Panc1 (cell line): ENCODE measurements around the gene DIDO1. TPM values are rescaled to one million over a fixed set of nuclear protein-coding genes. Genes with fewer than 3 reads are reported as not detected.

Source experiments
- ATAC-seq: fragments of 200-7000 bp; cut with Tn5 transposase; 2 replicates; pipeline ENCODE4 v1.9.1; 2020; ENCODE audit warnings: mild to moderate bottlenecking, moderate library complexity
- BruUV-seq: library from RNA; stranded (reverse); fragments of 400-500 nt; replicated peaks from 2 replicates; lab custom pipeline; 2021; lab: Mats Ljungman, UMichigan
- CTCF ChIA-PET: fragments of 300-600 bp; sonication (Branson Sonifier 250); formaldehyde crosslinking; loops from one replicate; lab custom pipeline; 2022; ENCODE audit warnings: antibody characterized with exemption; lab: Charles Lee
- POLR2A ChIA-PET: fragments of 300-600 bp; sonication (Branson Sonifier 250); formaldehyde crosslinking; loops from one replicate; lab custom pipeline; 2022; ENCODE audit warnings: antibody characterized with exemption; lab: Charles Lee
- DNase-seq: peaks from one replicate; pipeline ENCODE4 v3.0.0-alpha.2; 2010; ENCODE audit warnings: low read depth, low spot score
- H3K27ac ChIP-seq: 2 replicates; pipeline ENCODE4 v1.5.1; 2011; ENCODE audit warnings: mild to moderate bottlenecking, low read length, inconsistent platforms
- H3K27me3 ChIP-seq: fragments of 200-500 bp; sonication (Bioruptor generic); 2 replicates; pipeline ENCODE4 v1.6.0; 2014; ENCODE audit warnings: low read length, inconsistent platforms; ENCODE audit not compliant: control insufficient read depth, insufficient read depth
- H3K36me3 ChIP-seq: fragments of 200-500 bp; sonication (Bioruptor generic); 2 replicates; pipeline ENCODE4 v1.5.1; 2014; ENCODE audit warnings: inconsistent platforms, mild to moderate bottlenecking, low read length, moderate library complexity; ENCODE audit not compliant: control insufficient read depth, insufficient read depth
- H3K4me1 ChIP-seq: 2 replicates; pipeline ENCODE4 v1.5.1; 2011; ENCODE audit warnings: inconsistent platforms, mild to moderate bottlenecking, low read length, moderate library complexity; ENCODE audit not compliant: control insufficient read depth, insufficient read depth
- H3K4me3 ChIP-seq, 2 experiments: 2 replicates each; pipeline ENCODE4 v1.5.1; 2011 to 2012; ENCODE audit warnings: low read depth in 2 of 2, low read length in 2 of 2, mild to moderate bottlenecking in 2 of 2, inconsistent platforms in 1 of 2, moderate library complexity in 1 of 2
- H3K9me3 ChIP-seq: fragments of 200-500 bp; sonication (Bioruptor generic); 2 replicates; pipeline ENCODE4 v1.5.1; 2014; ENCODE audit warnings: low read depth, mild to moderate bottlenecking, inconsistent platforms, low read length, moderate library complexity; ENCODE audit not compliant: control insufficient read depth, insufficient read depth
- POLR2AphosphoS5 ChIP-seq: IDR thresholded peaks from 2 replicates; pipeline ENCODE4 v1.6.1; 2012; ENCODE audit warnings: mild to moderate bottlenecking, low read depth, low read length, moderate library complexity
- SIN3A ChIP-seq: IDR thresholded peaks from 2 replicates; pipeline ENCODE4 v1.6.1; 2012; ENCODE audit warnings: low read depth, mild to moderate bottlenecking, low read length, moderate library complexity, borderline replicate concordance; ENCODE audit not compliant: insufficient read depth
- TCF7L2 ChIP-seq: IDR thresholded peaks from 2 replicates; pipeline ENCODE4 v1.6.1; 2011; ENCODE audit warnings: mild to moderate bottlenecking, low read depth, low read length, inconsistent platforms
- in situ Hi-C: cut with HindIII; loops from 2 replicates; pipeline ENCODE4 v1.10.0; 2016; ENCODE audit warnings: low sequenced_read_pairs, low pct_unique_long_range_greater_than_20kb
- intact Hi-C: fragments of 100-400 bp; cut with micrococcal nuclease; formaldehyde crosslinking; loops from one replicate; pipeline ENCODE4 v1.10.0; 2022; ENCODE audit not compliant: unreplicated experiment
- total RNA-seq: library from RNA; stranded (reverse); gene quantifications from one replicate; pipeline ENCODE4 v1.2.1, GENCODE V29; 2021; ENCODE audit not compliant: unreplicated experiment
- TF ChIP-seq, protein P1 (sequence below), 2 experiments: IDR thresholded peaks; 2 replicates each; pipeline ENCODE4 v1.6.1; 2011 to 2012; ENCODE audit warnings: low read depth in 2 of 2, control low read depth in 1 of 2, low read length in 1 of 2, mild to moderate bottlenecking in 1 of 2, moderate library complexity in 1 of 2; ENCODE audit not compliant: insufficient read depth in 1 of 2
- TF ChIP-seq, protein P2 (sequence below): fragments of 450-650 bp; IDR thresholded peaks from 2 replicates; pipeline ENCODE4 v1.5.1; 2017; ENCODE audit warnings: mild to moderate bottlenecking

DIDO1 gene
- total RNA-seq, 1 experiment from 2014 or later = 57.3 TPM

DNA sequence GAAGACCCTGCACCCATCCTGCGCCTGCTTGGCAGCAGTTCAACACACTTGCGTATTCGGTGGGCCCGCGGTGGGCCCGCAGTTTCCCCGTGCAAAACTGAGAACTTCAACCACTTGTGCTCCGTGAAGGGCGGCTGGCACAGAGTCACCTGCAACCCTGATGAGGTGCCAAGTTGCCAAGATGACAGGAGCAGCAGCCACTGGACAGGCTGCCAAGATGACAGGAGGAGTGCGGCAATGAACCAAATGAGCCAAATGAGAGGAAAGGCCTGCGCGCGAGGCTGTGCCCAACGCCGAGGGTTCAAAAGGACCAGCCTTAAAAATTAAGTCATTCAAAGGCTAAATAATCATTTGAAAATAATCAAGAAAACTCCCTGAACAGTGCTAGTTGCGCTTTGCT lies 20.1 kb downstream of the DIDO1 start:
- TF ChIP-seq, protein P1, sequence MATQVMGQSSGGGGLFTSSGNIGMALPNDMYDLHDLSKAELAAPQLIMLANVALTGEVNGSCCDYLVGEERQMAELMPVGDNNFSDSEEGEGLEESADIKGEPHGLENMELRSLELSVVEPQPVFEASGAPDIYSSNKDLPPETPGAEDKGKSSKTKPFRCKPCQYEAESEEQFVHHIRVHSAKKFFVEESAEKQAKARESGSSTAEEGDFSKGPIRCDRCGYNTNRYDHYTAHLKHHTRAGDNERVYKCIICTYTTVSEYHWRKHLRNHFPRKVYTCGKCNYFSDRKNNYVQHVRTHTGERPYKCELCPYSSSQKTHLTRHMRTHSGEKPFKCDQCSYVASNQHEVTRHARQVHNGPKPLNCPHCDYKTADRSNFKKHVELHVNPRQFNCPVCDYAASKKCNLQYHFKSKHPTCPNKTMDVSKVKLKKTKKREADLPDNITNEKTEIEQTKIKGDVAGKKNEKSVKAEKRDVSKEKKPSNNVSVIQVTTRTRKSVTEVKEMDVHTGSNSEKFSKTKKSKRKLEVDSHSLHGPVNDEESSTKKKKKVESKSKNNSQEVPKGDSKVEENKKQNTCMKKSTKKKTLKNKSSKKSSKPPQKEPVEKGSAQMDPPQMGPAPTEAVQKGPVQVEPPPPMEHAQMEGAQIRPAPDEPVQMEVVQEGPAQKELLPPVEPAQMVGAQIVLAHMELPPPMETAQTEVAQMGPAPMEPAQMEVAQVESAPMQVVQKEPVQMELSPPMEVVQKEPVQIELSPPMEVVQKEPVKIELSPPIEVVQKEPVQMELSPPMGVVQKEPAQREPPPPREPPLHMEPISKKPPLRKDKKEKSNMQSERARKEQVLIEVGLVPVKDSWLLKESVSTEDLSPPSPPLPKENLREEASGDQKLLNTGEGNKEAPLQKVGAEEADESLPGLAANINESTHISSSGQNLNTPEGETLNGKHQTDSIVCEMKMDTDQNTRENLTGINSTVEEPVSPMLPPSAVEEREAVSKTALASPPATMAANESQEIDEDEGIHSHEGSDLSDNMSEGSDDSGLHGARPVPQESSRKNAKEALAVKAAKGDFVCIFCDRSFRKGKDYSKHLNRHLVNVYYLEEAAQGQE (IDR thresholded peaks at IDR 0.05; ENCODE audit: insufficient read depth in 1 of 2, low read depth in 2 of 2, low read length in 1 of 2) = no peak
- no peak for TF ChIP-seq SIN3A
- no peak for TF ChIP-seq TCF7L2
- TF ChIP-seq POLR2AphosphoS5 = no peak
- TF ChIP-seq, protein P2, sequence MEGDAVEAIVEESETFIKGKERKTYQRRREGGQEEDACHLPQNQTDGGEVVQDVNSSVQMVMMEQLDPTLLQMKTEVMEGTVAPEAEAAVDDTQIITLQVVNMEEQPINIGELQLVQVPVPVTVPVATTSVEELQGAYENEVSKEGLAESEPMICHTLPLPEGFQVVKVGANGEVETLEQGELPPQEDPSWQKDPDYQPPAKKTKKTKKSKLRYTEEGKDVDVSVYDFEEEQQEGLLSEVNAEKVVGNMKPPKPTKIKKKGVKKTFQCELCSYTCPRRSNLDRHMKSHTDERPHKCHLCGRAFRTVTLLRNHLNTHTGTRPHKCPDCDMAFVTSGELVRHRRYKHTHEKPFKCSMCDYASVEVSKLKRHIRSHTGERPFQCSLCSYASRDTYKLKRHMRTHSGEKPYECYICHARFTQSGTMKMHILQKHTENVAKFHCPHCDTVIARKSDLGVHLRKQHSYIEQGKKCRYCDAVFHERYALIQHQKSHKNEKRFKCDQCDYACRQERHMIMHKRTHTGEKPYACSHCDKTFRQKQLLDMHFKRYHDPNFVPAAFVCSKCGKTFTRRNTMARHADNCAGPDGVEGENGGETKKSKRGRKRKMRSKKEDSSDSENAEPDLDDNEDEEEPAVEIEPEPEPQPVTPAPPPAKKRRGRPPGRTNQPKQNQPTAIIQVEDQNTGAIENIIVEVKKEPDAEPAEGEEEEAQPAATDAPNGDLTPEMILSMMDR = no peak
- CTCF ChIA-PET = interaction anchor here (1.1 kb wide), 1 partner anchor 13 kb away, joined by 3 read pairs; no protein-coding TSS in a partner anchor
- POLR2A ChIA-PET = no interaction called here
- intact Hi-C loops (no loop called here), in situ Hi-C loops (no loop called here)
- Histone ChIP-seq H3K36me3 (peaks cover 53% of the 10 kb centered on the region), H3K4me1 (peaks cover 5% of the 10 kb centered on the region; the same call in 1 of the 2 replicates), H3K27me3 (no peaks in the 10 kb centered on the region), H3K9me3 (no peaks in the 10 kb centered on the region), H3K27ac (no peak overlapping the region), H3K4me3 (no peak overlapping the region)
- DNase-seq = no peak
- ATAC-seq = no peak
- no TSS peak for BruUV-seq

DNA sequence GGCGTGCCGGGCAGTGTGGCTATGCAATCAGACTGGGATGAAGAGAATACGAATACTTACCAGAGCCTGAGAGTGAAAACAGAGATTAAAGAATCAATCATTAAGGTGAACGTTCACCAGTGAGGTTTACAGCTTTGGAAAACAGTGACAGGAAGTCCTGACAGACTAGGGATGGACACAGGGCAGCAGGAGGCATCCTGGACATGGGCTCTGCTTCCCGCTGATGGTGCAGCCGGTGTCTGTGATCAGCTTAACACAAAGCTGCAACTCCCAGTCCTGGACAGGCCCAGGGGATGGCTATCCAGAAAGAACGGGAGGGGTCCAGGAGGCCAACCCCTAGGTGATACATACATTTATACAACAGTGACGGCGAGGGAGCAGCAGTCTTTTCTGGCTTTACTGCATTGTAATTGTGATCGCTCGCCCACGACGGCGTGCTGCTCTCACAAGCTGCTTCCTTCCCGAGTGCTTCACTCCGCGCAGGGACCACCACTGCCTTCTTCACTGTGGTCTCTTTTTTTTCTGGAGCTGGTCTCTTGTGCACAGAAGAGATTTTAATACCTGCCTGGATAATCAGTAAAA lies 20.7 kb downstream of the DIDO1 start:
- ChIA-PET POLR2A (no interaction called here), CTCF (no interaction called here)
- H3K27me3 ChIP-seq = no peaks in the 10 kb centered on the region
- TF ChIP-seq, protein P2 = no peak
- TF ChIP-seq, protein P1 (IDR thresholded peaks at IDR 0.05; ENCODE audit: insufficient read depth in 1 of 2, low read depth in 2 of 2, low read length in 1 of 2) = no peak
- no peak for TF ChIP-seq TCF7L2
- TF ChIP-seq POLR2AphosphoS5 = no peak
- TF ChIP-seq SIN3A = no peak
- peaks cover 53% of the 10 kb centered on the region for H3K36me3 ChIP-seq
- in situ Hi-C loops (no loop called here), intact Hi-C loops (no loop called here)
- no peak overlapping the region for H3K4me3 ChIP-seq
- peaks cover 10% of the 10 kb centered on the region for H3K4me1 ChIP-seq
- no peak overlapping the region for H3K27ac ChIP-seq
- BruUV-seq = no TSS peak
- H3K9me3 ChIP-seq = no peaks in the 10 kb centered on the region
- no peak for ATAC-seq
- no peak for DNase-seq
